ENCODE results near the gene SLMAP.

DNA sequence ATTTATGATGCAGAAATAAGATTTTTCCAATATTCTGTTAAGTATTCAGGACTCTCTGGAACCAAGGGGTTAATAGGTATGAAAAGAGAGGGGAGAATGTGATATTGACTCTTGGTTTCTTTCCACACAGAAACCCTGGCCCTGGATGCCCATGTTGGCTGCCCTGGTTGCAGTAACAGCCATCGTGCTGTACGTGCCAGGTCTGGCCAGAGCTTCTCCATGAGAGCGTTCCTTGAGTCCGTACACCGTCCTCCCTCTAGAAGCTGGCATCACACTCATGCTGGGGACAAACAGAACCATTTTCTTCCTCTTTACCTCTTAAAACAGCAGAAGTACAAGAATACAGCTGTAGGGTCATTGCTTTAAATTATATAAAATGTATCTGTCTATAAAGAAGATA is 171.1 kb downstream of the SLMAP start:
- TF ChIP-seq, protein P1, sequence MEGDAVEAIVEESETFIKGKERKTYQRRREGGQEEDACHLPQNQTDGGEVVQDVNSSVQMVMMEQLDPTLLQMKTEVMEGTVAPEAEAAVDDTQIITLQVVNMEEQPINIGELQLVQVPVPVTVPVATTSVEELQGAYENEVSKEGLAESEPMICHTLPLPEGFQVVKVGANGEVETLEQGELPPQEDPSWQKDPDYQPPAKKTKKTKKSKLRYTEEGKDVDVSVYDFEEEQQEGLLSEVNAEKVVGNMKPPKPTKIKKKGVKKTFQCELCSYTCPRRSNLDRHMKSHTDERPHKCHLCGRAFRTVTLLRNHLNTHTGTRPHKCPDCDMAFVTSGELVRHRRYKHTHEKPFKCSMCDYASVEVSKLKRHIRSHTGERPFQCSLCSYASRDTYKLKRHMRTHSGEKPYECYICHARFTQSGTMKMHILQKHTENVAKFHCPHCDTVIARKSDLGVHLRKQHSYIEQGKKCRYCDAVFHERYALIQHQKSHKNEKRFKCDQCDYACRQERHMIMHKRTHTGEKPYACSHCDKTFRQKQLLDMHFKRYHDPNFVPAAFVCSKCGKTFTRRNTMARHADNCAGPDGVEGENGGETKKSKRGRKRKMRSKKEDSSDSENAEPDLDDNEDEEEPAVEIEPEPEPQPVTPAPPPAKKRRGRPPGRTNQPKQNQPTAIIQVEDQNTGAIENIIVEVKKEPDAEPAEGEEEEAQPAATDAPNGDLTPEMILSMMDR (IDR thresholded peaks at IDR 0.05) = no peak
- no peak for TF ChIP-seq POLR2A (IDR thresholded peaks at IDR 0.05)

All from uterus (tissue), 2 donors.